Stimulated activated CD8-positive, alpha-beta memory T cell treated with anti-CD3 and anti-CD28 coated beads, Interleukin-7, amount 100 ng/mL, for 24 hours (primary cell): ENCODE measurements around the gene GIGYF1.
A peak's percentile ranks its signal among the peaks of the same experiment; 100 is the strongest.
"Not testable (repeated sequence)": the region's sequence is repeated elsewhere in the genome, so short reads cannot be mapped to it uniquely, and the experiment has no call there.

Experiments
- DNase-seq: peaks from one replicate; pipeline ENCODE4 v3.0.0-alpha.2; 2020; ENCODE audit warnings: low read depth

Gene GIGYF1

DNA sequence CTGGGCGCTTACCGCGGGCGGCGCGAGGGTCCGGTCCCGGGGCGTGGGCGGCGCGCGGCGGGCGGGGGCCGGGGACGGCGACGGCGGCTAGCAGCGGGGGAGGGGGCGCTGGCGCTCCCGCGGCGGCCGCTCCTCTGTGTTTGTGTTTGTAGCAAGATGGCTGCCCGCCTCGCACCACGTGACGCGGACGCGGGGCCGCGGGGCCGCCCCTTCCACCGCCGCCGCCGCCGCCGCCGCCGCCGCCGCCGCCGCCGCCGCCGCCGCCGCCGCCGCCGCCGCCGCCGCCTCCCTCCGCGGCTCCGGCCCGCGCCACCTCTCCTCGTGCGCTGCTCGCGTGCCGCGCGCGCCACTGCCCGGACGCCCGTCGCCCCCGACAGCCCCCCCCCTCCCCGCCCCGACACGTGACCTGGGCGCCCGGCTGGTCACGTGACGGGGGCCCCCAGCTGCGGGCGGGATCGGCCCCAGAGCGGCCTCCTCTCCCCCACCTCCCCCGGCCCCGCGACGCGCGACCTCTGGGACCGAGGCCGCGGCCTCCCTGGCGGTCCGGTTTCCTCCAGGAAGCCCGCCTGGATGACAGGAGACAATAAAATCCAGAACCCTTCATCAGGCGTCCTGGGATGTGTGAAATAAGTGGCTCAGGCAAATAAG, at the start of gene GIGYF1:
GIGYF1 (minus strand) TSS at position 153 of the 648 bp plus-strand sequence. CDS start 6,012 bp downstream, outside the sequence.
- peak; percentile 46 for DNase-seq

DNA sequence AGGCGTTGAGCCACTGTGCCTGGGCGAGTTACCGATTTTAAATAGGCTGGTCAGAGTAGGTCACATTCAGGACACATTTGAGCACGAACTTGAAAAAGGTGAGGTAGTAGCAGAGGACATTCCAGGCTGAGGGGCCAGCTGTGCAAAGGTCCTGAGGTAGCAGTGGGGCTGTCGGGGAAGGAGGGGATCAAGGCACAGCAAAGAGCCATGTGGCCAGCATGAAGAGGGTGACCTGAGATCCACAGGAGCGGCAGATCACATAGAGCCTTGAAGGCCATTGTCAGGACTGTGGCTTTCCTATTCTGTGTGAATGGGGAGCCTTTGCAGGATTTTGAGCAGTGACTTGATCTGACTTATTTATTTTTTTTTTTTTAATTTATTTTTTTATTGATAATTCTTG, 45.9 kb upstream of the GIGYF1 start:
- no peak for DNase-seq

DNA sequence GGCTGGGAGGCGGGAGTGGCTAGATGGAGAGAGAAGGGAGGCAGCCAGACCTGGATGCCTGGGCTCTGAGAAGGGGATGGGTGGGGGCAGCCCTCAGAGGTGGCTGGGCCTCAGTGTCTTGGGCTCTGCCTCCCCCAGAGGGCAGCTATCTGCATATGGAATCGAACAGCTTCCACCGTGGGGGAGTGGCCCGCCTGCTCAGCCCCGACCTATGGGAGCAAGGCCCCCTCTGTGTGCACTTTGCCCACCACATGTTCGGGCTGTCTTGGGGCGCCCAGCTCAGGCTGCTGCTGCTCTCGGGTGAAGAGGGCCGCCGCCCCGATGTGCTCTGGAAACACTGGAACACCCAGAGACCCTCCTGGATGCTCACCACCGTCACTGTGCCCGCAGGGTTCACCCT, 42.6 kb upstream of the GIGYF1 start:
- no peak for DNase-seq

DNA sequence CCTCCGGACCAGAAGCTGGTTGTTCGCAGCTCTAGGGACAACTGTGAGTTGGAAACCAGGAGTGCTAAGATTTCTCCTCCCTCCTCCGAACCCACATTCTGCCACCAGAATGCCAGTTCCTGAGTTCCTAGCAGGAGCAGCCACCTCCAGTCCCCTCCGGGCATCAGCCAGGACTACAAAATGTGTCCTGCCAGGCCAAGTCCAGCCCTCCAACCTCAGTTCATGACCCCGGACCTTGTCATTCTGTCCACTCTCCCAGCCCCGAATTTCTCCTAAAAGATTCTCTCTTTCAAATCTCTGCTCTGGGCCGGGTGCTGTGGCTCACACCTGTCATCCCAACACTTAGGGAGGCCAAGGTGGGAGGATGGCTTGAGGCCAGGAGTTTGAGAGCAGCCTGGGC, 41.7 kb upstream of the GIGYF1 start:
- no peak for DNase-seq

- no peak for DNase-seq
Measured at GRCh38 chr7:100731937-100732636, 38.0 kb upstream of the GIGYF1 start.

GRCh38 chr7:100730136-100730800, 36.2 kb upstream of the GIGYF1 start:
- DNase-seq, result no peak

DNA sequence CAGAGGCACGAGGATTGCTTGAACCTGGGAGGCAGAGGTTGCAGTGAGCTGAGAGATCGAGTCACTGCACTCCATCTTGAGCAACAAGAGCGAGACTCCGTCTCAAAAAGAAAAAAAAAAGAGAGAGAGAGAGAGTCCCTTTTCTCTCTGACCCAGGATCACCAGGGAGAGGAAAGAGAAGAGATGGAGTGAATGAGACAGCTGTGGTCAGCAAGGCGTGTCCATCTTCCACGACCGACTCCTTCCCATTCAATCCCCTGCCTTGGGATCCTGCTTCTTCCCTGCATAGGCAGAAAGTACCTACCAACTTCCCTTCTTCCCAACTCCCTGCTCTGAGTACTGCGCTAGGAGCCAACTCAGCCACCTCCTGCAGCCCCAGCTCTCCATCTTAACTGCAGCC, 34.1 kb upstream of the GIGYF1 start:
- DNase-seq, result no peak

DNA sequence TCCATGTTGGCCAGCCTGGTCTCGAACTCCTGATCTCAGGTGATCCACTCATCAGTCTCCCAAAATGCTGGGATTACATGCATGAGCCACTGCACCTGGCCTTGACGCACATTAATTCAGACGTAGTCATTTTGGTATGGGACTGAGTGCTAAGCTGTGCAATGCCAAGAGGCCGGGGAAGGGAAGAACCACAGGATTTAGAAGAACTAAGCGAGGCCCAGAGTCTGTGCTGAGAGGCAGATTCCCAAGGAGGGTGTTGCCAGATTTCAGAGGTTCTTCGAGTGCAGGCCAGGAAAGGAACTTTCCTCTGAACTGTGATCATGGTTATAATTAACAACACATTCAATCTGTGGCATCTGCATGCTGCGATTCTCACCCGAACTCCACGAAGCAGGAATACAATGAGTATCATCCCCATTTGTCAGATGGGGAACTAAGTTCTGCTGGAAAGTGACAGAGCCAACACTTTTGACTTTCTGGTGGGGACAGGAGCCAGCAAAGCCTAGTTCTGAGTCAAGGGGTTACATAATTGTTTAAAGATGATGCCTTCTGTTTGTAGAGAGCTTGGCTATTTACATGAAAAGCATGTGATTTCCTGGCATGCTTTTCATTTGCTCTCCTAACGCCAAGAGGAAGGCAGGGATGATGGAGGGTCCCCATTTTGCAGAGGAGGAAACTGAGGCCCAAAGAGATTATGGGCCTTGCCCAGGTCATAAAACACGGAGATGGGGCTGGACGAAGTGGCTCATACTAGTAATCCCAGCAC, 33.1 kb upstream of the GIGYF1 start:
- DNase-seq, result no peak

- not testable (repeated sequence) for DNase-seq
Measured at GRCh38 chr7:100724364-100724763, 30.3 kb upstream of the GIGYF1 start.

- DNase-seq, result no peak
Measured at GRCh38 chr7:100723732-100724275, 29.8 kb upstream of the GIGYF1 start.

- DNase-seq, result no peak
Measured at GRCh38 chr7:100722480-100723212, 28.6 kb upstream of the GIGYF1 start.

- DNase-seq, result no peak
Measured at GRCh38 chr7:100721505-100721812, 27.4 kb upstream of the GIGYF1 start.

- DNase-seq, result no peak
Measured at GRCh38 chr7:100720671-100721504, 26.8 kb upstream of the GIGYF1 start.

- DNase-seq, result no peak
Measured at GRCh38 chr7:100720279-100720670, 26.2 kb upstream of the GIGYF1 start, which contains the start of gene EPO. Gene EPO, plus strand, starts transcription at chr7:100720468. Its CDS starts 513 bp downstream, at chr7:100720981.

DNA sequence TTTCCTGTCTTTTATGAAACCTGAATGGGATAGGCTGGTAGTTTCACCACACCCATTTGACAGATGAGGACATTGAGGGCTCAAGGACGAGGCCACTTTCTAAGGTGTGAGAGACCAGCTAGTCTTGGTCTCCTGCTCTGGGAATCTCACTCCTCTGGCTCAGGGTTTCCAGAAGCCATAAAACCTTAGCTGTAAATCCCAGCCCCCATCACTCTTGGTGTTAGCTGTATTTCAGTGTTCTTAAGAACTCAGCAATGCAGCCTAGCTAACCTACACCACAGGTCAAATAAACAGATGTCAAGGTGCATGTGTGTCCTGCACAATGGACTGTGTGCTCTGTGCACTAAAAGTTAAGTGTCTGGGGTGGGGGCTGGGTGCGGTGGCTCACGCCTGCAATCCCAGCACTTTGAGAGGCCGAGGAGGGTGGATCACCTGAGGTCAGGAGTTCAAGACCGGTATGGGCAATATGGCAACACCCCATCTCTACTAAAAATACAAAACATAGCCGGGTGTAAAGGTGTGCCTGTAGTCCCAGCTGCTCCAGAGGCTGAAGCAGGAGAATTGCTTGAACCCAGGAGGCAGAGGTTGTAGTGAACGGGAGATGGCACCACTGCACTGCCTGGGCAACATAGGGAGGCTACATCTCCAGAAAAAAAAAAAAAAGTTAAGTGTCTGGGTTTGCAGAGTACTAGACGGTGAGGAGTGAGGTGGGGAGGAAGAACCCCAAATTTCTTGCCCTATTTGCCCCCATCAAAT, 25.7 kb upstream of the GIGYF1 start:
- no peak for DNase-seq

DNA sequence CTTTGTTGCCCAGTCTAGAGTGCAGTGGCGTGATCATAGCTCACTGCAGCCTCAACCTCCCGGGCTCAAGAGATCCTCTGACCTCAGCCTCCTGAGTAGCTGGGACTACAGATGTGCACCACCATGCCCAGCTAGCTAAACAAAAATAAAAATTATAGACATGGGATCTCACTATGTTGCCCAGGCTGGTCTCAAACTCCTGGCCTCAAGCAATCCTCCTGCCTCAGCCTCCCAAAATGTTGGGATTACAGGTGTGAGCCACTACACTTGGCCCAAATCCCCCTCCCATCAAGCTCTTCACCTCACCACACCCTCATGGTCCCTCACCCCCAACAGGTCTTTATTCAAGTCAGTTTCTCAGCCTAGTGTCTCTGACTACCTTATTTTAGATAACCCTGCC, 23.0 kb upstream of the GIGYF1 start:
- DNase-seq, result not testable (repeated sequence)

- no peak for DNase-seq
Measured at GRCh38 chr7:100714725-100715124, 20.7 kb upstream of the GIGYF1 start.

DNA sequence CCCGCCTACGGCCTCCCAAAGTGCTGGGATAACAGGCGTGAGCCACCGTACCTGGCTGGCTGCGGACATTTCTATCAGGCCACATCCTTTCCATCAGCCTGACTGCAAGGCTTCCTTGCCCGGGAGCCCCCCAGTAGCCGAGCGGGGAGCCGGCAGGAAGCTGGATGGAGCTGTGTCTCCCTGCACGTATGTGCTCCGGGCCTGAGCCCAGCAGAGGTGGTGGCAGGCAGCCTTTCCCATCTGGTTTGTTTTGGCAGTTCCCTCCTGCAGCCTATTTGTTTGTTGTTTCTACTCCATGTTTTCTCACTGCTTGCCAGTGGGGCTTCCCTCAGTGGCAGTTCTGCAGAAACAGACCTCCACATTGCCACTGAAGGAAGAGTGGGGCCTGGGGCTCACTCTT, 17.3 kb upstream of the GIGYF1 start:
- DNase-seq, result no peak

DNA sequence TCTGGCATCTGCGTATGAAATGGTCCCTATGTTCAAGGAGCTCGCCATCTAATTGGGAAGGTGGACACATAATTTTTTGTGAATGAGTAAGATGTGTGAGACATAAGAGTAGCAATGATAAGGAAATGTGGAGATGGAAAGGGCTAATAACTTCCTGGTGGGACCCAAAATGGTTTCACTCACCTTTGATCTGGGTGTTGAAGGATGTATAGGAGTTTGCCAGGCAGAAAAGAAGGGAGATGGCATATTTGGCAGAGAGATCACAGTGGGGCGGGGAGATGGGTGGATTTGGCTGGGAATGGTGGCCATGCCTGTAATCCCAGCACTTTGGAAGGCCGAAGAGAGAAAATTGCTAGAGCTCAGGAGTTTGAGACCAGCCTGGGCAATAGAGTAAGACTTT, 16.4 kb upstream of the GIGYF1 start:
- DNase-seq, result no peak

GRCh38 chr7:100708395-100708794, 14.3 kb upstream of the GIGYF1 start:
- DNase-seq, result no peak
